GM19328 (cell line): ENCODE data around the gene RAPGEF4.

ENCODE experiments used
- ATAC-seq: cut with Tn5 transposase; IDR thresholded peaks from one replicate; pipeline ENCODE4 v1.9.1; 2021; ENCODE audit warnings: mild to moderate bottlenecking, moderate library complexity; ENCODE audit not compliant: unreplicated experiment

The RAPGEF4 gene

DNA sequence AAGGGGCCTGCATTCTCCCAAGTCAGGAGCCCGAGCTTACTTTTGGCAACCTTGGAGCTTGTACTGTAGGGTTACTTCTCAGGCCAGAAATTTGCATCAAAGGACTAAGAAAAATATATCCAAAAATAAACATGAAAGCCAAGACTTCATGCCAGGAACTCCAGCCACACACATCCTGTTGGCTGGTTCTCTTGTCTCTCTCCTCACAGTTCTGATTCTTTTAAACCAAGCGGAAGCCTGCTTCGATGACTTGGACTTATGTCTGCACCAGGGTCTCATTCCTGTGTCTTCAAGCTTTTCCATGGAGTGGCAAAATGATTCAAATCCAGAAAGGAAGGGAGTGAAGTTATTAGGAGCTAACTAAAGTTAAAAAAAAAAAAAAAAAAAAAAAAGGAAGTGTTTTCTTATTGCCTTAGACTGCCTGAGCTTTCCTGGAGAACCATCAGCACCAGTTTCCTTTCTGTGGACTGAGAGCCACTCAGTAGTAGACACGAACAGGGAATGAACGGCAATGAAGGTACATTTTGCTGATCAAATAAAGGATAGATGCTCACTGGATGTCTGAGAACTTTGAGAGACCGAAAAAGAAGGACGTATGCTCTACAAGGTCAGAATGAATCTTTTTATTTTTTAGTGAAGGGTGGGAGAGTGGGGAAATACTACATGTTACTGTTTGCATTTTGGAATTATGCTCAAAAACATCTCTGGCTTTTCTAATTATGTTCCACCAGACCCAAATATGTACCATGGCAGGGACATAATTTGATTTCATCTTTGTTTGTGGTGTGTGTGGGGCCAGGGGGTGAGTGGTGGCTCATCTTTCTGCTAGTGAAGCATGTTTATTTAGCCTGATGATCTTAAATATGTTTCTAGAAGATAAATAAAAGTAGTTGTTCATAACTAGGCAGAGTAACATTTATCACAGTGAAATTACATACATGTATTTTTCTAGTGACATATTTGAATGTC lies 86.0 kb downstream of the RAPGEF4 start:
- ATAC-seq = no peak

- no peak for ATAC-seq
Measured at GRCh38 chr2:172822585-172822984, 86.9 kb downstream of the RAPGEF4 start.

GRCh38 chr2:172823261-172823850 lies 87.7 kb downstream of the RAPGEF4 start:
- no peak for ATAC-seq

GRCh38 chr2:172826522-172826921 lies 90.9 kb downstream of the RAPGEF4 start:
- no peak for ATAC-seq

DNA sequence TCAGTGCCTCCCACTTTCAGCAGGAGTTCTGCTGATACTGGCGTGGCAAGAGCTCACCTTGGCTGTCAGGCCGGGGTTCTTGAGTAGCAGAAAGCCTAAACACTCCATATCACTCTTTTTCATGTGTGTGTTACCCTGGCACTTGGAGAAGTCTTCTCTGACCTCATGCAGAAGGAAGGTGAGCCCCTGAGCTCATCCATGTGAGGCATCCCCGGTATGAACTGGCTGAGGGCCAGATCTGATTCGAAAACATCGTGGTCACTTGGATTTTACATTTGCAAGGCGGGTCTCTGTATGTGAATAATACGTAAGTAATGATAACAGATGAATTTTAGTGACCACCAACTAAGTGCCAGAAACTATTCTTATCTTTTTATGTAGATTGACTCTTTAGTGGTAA lies 93.6 kb downstream of the RAPGEF4 start:
- ATAC-seq = no peak

DNA sequence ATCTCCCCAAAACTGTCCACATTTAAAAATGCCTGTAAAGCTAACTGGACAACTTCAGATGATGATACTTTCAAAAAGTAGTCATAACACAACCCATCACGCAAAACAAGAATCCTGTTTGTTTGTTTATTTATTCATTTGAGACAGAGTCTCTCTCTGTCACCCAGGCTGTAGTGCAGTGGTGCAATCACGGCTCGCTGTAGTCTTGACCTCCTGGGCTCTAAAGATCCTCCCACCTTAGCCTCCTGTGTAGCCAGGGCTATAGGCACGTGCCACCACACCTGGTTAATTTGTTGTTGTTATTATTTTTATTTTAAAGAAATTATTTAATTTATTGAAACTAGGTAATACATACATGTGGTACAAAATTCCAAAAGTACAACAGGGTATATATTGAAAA lies 94.8 kb downstream of the RAPGEF4 start:
- no peak for ATAC-seq

- no peak for ATAC-seq
Measured at GRCh38 chr2:172833898-172834297, 98.3 kb downstream of the RAPGEF4 start.

DNA sequence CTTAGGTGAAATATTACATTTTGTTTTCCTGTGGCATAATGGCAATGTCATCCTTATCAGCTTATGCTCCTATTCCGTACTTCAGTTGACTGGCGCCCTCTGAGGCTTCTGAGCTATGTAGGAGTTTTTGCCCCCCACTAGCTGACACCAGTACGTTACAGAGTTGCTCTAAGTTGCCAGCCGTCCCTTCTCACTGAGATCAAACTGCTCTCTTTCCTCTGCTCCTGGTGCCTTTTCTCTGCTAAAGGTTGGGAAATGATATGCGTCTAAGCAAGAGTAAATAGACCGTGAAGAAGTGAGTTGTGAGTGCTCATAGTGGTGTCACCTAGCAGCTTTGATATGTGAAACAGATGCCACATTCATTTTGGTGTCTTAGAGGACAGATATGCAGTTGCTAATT lies 99.2 kb downstream of the RAPGEF4 start:
- ATAC-seq = no peak

DNA sequence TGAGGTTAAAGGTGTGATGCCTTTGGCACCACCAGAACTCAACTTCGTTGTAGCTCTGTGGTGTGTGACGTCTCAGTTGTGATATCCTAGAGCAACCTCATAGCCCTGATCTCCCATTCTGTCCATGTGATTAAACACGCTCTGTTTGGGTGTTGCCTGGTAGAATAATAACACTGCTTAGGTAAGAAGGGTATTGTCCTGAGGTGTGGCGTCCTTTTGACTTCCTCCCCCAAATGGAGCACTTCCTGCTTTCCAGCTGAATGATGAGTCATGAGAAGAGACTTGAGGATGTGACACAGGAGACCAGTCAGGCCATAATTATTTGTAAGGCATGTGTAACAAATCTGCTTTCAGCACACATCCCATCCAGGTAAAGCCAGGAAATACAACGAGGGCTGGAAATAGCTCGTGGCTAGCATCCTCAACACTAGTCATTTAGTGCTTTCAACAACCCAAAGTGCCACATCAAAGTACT lies 100.7 kb downstream of the RAPGEF4 start:
- no peak for ATAC-seq

- ATAC-seq = no peak
Measured at GRCh38 chr2:172836827-172837226, 101.2 kb downstream of the RAPGEF4 start.

- no peak for ATAC-seq
Measured at GRCh38 chr2:172839446-172839845, 103.8 kb downstream of the RAPGEF4 start.

DNA sequence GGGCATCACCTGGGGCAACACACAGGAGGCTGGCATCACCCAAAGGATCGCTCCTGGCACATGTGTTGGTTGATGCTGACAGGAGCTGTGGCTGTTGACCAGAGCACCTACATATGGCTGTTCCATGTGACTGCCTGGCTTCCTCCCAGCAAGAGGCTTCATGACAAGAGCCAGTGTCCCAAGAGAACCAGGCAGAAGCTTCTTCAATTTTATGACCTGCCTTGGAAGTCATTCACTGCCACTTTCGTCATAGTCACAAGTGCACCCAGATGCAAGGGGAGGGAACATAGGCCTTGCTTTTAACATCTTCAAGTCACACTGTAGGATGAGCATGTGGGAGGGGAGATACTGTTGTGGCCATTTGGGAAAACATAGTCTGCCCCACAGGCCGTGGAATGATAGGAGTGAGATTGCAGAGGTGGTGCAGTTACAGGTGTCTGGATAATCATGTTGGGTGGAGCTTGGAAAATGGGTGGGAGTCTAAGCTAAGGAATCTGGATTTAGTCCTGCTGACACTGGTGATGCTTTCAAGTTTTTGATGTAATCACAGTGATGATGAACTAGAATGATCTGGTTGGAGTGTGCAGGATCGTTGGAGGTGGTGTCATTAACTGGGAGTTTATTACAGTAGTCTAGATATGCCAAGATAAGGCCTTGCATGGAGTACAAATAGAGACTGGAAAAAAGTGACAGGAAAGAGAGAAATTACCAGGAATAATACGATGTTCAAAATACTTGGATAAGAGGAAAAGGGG lies 107.0 kb downstream of the RAPGEF4 start:
- ATAC-seq = no peak

DNA sequence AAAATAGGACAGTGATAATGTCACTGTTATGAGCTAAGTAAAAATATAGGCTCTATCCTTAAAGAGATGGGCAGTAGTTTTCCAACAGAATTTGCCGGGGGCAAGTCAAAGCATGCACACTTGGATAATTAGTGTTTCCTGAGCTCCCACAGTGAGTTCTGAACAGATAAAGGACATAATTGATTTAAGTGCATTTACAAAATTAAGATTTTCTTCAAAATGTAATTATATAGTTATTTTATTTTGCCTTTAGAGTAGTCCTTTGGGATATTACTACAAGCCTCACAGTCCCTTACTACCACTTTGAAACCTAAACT lies 107.6 kb downstream of the RAPGEF4 start:
- no peak for ATAC-seq

DNA sequence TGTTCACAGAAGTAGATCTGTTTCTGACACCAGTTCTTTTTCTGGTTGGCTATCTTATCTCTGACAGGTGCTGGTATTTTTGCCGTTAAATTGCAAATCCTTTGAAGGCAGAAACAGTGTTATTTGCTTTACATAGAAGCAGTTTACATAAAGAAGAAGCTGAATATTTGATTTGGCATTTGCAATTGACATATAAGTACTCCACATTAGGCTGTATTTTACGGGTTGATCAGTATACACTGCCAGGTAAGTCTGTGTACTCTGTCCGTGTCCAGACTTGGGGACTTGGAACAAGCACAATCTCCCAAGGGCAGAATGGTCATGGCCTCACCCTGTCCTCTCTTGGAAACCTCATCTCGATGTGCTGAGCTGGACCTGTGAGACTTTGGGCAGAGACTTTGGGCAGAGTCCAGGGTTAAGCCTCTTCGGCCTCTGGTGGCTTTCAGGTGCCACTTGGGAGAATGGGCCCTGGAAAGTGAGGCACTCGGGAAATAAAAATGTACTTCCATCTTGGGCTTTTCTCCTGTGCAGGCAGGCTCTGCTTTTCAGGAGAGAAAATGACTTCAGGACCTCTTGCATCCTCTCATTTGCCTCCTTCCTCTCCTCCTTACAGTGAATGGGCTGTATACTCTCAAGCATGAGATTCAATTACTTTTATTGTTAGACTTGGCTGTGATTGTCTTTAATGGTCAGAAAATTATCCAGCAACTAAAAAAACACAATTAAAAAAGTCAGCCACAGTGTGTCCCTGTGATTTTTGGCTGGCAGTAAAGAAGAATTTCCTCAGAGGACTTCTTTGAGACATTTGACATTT lies 108.5 kb downstream of the RAPGEF4 start:
- no peak for ATAC-seq

DNA sequence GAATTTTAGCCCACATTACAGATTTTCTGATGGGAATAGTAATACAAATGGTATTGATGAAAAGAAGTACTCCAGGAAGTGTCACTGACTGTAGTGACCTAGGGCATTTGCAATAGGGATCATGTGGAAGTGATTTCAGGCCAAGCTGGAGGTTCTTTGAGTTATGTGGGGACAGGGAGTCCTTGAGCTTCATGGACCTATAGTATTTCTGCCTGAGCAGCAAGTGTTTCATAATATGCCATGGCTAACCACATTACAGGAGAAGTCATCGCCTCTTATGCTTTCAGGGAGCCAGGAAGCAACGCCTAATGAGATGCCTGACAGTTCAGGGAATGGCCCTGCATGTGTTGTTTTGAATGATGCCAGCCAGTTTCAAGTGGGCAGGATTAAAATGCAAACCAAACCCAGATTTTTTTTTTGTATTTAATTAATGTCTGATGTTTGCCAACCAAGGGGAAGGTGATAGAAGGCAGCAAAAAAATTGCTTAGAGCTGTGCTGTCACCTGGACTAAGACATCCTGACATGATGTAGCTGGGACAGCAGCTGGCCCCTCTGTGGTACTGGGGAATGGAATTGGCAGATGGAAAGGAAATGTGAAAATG lies 109.5 kb downstream of the RAPGEF4 start:
- ATAC-seq = no peak

GRCh38 chr2:172846551-172846950 lies 110.9 kb downstream of the RAPGEF4 start:
- no peak for ATAC-seq

GRCh38 chr2:172847188-172847587 lies 111.5 kb downstream of the RAPGEF4 start:
- ATAC-seq = no peak

- no peak for ATAC-seq
Measured at GRCh38 chr2:172848519-172848918, 112.9 kb downstream of the RAPGEF4 start.

DNA sequence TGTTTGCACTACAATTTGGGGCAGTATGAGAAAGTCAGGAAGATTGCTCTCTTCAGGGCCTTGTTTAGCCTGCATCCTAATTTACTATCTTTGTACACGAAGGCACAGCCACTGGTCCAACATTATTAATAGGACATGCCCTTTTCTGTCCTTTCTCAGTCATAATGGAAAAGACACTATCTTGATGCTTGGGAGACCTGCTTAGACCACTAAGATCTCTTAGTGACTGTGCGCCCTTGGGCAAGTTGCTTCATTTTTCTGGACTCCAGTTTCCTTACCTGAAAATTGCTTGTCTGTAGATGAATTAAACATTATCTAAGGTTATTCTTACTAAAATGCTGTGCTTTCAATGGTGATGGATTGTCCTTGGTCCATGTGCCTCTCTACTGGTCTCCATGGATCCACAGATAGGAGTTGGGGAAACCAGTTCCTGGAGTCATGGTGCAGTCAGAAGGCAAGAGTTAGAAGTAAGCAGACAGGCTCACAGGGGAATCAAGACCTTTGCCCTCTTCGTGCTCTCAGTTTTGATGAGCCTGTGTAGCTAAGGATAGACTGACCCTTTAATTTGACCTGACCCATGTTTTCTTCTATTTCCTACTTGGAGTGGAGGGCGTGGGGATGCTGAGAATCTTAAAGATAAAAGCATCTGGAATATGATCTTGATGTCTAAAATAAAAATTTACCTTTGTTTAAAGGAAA lies 114.0 kb downstream of the RAPGEF4 start:
- no peak for ATAC-seq

DNA sequence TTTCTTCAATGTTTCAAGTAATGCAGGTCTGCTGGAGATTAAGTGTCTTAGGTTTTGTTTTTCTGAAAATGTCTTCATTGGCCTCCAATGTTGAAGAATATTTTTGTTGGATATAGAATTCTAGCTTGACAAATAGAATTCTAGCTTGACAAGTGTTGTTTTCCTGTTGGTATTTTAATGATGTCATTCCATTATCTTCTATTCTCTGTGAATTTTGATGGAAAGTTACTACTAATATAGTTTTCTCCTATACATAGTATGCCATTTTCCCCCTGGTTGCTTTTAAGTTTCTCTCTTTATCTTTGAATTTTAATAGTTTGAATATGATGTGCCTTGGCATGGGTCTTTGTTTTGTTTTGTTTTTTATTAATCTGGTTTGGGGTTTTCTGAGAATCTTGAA lies 119.9 kb downstream of the RAPGEF4 start:
- no peak for ATAC-seq
